Gastroesophageal sphincter (tissue), 3 donors: Measurements from ENCODE around the gene PLA2G3.

Source experiments
- CTCF ChIP-seq, 4 experiments: fragments of 200-600 bp in 2 of 4; fragments of 450-650 bp in 2 of 4; sonication (generic) in 1 of 4; IDR thresholded peaks; one replicate each; pipeline ENCODE4 v1.5.1; 2017 to 2019; ENCODE audit warnings: antibody characterized with exemption in 4 of 4, mild to moderate bottlenecking in 2 of 4, moderate library complexity in 2 of 4
- POLR2A ChIP-seq, 2 donors: fragments of 450-650 bp; IDR thresholded peaks; one replicate each; pipeline ENCODE4 v1.6.1; 2017; ENCODE audit warnings: antibody characterized with exemption in 2 of 2, mild to moderate bottlenecking in 2 of 2, moderate library complexity in 1 of 2

- TF ChIP-seq CTCF (IDR thresholded peaks at IDR 0.05) (no peak), POLR2A (IDR thresholded peaks at IDR 0.05) (no peak)
Observed at GRCh38 chr22:31092161-31092560, 48.1 kb downstream of the PLA2G3 start.
